Prostate gland (tissue), 2 donors: ENCODE data around the gene TMEM178B. TPM values are rescaled to one million over a fixed set of nuclear protein-coding genes. Genes with fewer than 3 reads are reported as not detected.

ENCODE experiments used
- DNase-seq: peaks from one replicate; pipeline ENCODE4 v3.0.0-alpha.2; 2019; ENCODE audit warnings: low spot score
- H3K27ac ChIP-seq, 2 donors: fragments of 200-600 bp; sonication (generic); 2 replicates each; pipeline ENCODE4 v1.5.1; 2017 to 2019
- H3K27me3 ChIP-seq: fragments of 200-600 bp; sonication (generic); replicated peaks from 2 replicates; pipeline ENCODE4 v1.5.1; 2019; ENCODE audit not compliant: insufficient read depth
- H3K36me3 ChIP-seq, 2 donors: fragments of 200-600 bp; sonication (generic); 1 replicate in 1 of 2; 2 replicates in 1 of 2; pipeline versions ENCODE4 v1.5.1 to v1.8.1; 2017 to 2019
- H3K4me1 ChIP-seq: fragments of 200-600 bp; sonication (generic); replicated peaks from 2 replicates; pipeline ENCODE4 v1.5.1; 2019
- H3K4me3 ChIP-seq, 2 donors: fragments of 200-600 bp; sonication (generic); 2 replicates each; pipeline ENCODE4 v1.5.1; 2017 to 2019
- H3K9me3 ChIP-seq: fragments of 200-600 bp; sonication (generic); 2 replicates; pipeline ENCODE4 v1.5.1; 2017
- POLR2A ChIP-seq: fragments of 450-650 bp; IDR thresholded peaks from one replicate; pipeline ENCODE4 v1.6.1; 2016; ENCODE audit warnings: antibody characterized with exemption, mild to moderate bottlenecking
- POLR2AphosphoS5 ChIP-seq: sonication (generic); formaldehyde crosslinking; IDR thresholded peaks from one replicate; pipeline ENCODE4 v1.6.1; 2017; ENCODE audit warnings: antibody characterized with exemption
- WGBS: methylation state at CpG from one replicate; pipeline ENCODE4 v1.1.5; 2018; 5-methylcytosine and 5-hydroxymethylcytosine counted together
- intact Hi-C: fragments of 100-400 bp; cut with DNase I; formaldehyde crosslinking; loops from one replicate; pipeline ENCODE4 v1.14.2; 2022
- total RNA-seq, 2 donors: library from RNA; depleted of rRNA; stranded (reverse); fragments of >200 nt; gene quantifications; one replicate each; pipeline ENCODE4 v1.1.0, GENCODE V29; 2016
- TF ChIP-seq, protein P1 (sequence below), 4 experiments: fragments of 200-600 bp in 2 of 4; fragments of 450-650 bp in 2 of 4; sonication (generic) in 2 of 4; IDR thresholded peaks; 1 replicate in 3 of 4; 2 replicates in 1 of 4; pipeline ENCODE4 v1.5.1; 2016 to 2019; ENCODE audit warnings: antibody characterized with exemption in 4 of 4, mild to moderate bottlenecking in 2 of 4, moderate library complexity in 2 of 4

TMEM178B gene
- total RNA-seq, 2 donors from 2014 or later, result 3.4 to 5.2 TPM

DNA sequence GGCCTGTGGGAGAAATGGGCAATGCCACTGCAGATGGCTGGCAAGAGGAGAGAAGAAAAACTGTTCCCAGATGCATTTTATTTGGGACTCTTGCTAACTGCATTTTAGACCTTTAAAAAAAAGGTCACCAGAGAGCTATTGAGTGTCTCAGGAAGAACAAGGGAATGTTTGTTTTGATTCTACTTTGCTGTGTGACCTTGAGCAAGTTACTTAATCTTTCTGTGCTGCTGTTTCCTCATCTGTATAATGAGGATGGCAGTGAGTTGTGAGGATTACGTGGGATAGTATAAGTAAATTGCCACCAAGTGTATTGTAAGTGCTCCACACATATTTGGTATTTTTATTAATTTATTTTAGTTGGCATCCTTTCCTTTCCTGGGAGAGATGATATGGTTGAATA lies 335.4 kb downstream of the TMEM178B start:
- Histone ChIP-seq H3K9me3 (no peaks in the 10 kb centered on the region), H3K4me3 (no peak overlapping the region), H3K27ac (no peak overlapping the region), H3K4me1 (no peaks in the 10 kb centered on the region), H3K27me3 (no peaks in the 10 kb centered on the region), H3K36me3 (no peaks in the 10 kb centered on the region)
- intact Hi-C loops, result no loop called here
- DNase-seq, result no peak
- 88% methylated on average over 1 of the region's 1 CpG for WGBS
- TF ChIP-seq POLR2A (no peak), POLR2AphosphoS5 (no peak)
- TF ChIP-seq, protein P1, sequence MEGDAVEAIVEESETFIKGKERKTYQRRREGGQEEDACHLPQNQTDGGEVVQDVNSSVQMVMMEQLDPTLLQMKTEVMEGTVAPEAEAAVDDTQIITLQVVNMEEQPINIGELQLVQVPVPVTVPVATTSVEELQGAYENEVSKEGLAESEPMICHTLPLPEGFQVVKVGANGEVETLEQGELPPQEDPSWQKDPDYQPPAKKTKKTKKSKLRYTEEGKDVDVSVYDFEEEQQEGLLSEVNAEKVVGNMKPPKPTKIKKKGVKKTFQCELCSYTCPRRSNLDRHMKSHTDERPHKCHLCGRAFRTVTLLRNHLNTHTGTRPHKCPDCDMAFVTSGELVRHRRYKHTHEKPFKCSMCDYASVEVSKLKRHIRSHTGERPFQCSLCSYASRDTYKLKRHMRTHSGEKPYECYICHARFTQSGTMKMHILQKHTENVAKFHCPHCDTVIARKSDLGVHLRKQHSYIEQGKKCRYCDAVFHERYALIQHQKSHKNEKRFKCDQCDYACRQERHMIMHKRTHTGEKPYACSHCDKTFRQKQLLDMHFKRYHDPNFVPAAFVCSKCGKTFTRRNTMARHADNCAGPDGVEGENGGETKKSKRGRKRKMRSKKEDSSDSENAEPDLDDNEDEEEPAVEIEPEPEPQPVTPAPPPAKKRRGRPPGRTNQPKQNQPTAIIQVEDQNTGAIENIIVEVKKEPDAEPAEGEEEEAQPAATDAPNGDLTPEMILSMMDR (IDR thresholded peaks at IDR 0.05), result no peak

DNA sequence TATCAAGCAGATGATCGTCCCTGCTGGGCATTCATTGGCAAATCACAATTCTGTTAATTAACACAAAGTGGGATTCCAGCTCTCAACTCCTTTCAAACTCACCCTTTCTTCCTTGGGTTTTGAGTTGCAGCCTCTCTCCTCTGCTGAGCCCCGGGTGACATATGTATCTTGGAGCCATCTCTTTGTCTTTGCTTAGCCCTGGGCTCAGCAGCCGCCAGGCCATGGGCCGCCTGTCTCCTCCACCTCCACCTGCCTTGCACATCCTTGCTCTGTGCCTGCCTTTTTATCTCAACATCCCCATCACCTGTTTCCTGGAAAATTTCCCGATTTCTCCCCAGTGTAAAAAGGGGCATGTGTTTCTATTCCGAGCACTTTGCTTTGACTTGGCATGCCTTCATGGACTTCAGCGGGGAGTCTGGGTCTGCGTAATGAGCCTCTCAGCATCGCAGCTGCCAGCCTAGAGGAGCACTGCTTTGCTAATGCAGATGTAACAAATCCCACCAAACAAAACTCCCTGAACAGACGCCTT lies 336.0 kb downstream of the TMEM178B start:
- intact Hi-C loops, result no loop called here
- TF ChIP-seq POLR2A (no peak), POLR2AphosphoS5 (no peak)
- TF ChIP-seq, protein P1 (IDR thresholded peaks at IDR 0.05), result no peak
- H3K36me3 ChIP-seq, result no peaks in the 10 kb centered on the region

GRCh38 chr7:141410353-141411000 lies 336.6 kb downstream of the TMEM178B start:
- TF ChIP-seq POLR2A (no peak), POLR2AphosphoS5 (no peak)
- TF ChIP-seq, protein P1 (IDR thresholded peaks at IDR 0.05), result no peak
- Histone ChIP-seq H3K27me3 (no peaks in the 10 kb centered on the region), H3K9me3 (no peaks in the 10 kb centered on the region), H3K36me3 (no peaks in the 10 kb centered on the region), H3K4me1 (no peaks in the 10 kb centered on the region), H3K27ac (no peak overlapping the region), H3K4me3 (no peak overlapping the region)
- DNase-seq, result no peak
- intact Hi-C loops, result no loop called here
- WGBS, result 84% methylated on average over 7 of the region's 7 CpGs

More for the DNA sequence above, 336.0 kb downstream of the TMEM178B start:
- no peaks in the 10 kb centered on the region for H3K9me3 ChIP-seq
- 35% methylated on average over 10 of the region's 10 CpGs for WGBS
- no peak overlapping the region for H3K4me3 ChIP-seq
- no peaks in the 10 kb centered on the region for H3K4me1 ChIP-seq
- H3K27ac ChIP-seq, result no peak overlapping the region
- DNase-seq, result no peak
- no peaks in the 10 kb centered on the region for H3K27me3 ChIP-seq

- no peak overlapping the region for H3K4me3 ChIP-seq
- H3K27me3 ChIP-seq, result no peaks in the 10 kb centered on the region
- TF ChIP-seq POLR2A (no peak), POLR2AphosphoS5 (no peak)
- TF ChIP-seq, protein P1 (IDR thresholded peaks at IDR 0.05), result no peak
- no peak for DNase-seq
- H3K27ac ChIP-seq, result no peak overlapping the region
- intact Hi-C loops, result no loop called here
- no peaks in the 10 kb centered on the region for H3K36me3 ChIP-seq
- no peaks in the 10 kb centered on the region for H3K9me3 ChIP-seq
- 90% methylated on average over 4 of the region's 4 CpGs for WGBS
- no peaks in the 10 kb centered on the region for H3K4me1 ChIP-seq
Measured at GRCh38 chr7:141411133-141411532, 337.3 kb downstream of the TMEM178B start.

GRCh38 chr7:141415999-141416398 lies 342.1 kb downstream of the TMEM178B start:
- WGBS, result 58% methylated on average over 3 of the region's 3 CpGs
- no peak for TF ChIP-seq POLR2AphosphoS5
- TF ChIP-seq, protein P1 (IDR thresholded peaks at IDR 0.05), result no peak
- TF ChIP-seq POLR2A, result no peak

More at GRCh38 chr7:141415999-141416398, 342.1 kb downstream of the TMEM178B start:
- no peaks in the 10 kb centered on the region for H3K9me3 ChIP-seq
- no peak for DNase-seq
- intact Hi-C loops, result no loop called here
- no peaks in the 10 kb centered on the region for H3K27me3 ChIP-seq
- no peak overlapping the region for H3K4me3 ChIP-seq
- no peaks in the 10 kb centered on the region for H3K36me3 ChIP-seq
- no peaks in the 10 kb centered on the region for H3K4me1 ChIP-seq
- no peak overlapping the region for H3K27ac ChIP-seq
